Stimulated activated CD4-positive, alpha-beta T cell treated with anti-CD3 and anti-CD28 coated beads, Interleukin-12 subunit alpha, Interleukin-12 subunit beta, amount 100 ng/mL, for 48 hours (primary cell): ENCODE results near the gene REXO1.
"Not testable (repeated sequence)": the region's sequence is repeated elsewhere in the genome, so short reads cannot be mapped to it uniquely, and the experiment has no call there.

Source experiments
- DNase-seq, 3 donors: peaks; one replicate each; pipeline ENCODE4 v3.0.0-alpha.2; 2020; ENCODE audit warnings: low read depth in 2 of 3, low spot score in 1 of 3

The REXO1 gene

GRCh38 chr19:1877280-1877660 is 29.0 kb upstream of the REXO1 start:
- DNase-seq, result not testable (repeated sequence)

- DNase-seq, result not testable (repeated sequence)
Measured at GRCh38 chr19:1876496-1877279, 28.4 kb upstream of the REXO1 start.

GRCh38 chr19:1875646-1876495 is 27.6 kb upstream of the REXO1 start:
- peak; percentile 76 to 88 (median 79) for DNase-seq

GRCh38 chr19:1875265-1875645 is 27.0 kb upstream of the REXO1 start:
- DNase-seq, result not testable (repeated sequence)

- no peak for DNase-seq
Measured at GRCh38 chr19:1874554-1875185, 26.4 kb upstream of the REXO1 start.

GRCh38 chr19:1873524-1874473 is 25.5 kb upstream of the REXO1 start:
- no peak for DNase-seq

GRCh38 chr19:1872807-1873523 is 24.7 kb upstream of the REXO1 start:
- DNase-seq, result no peak

GRCh38 chr19:1871630-1872029 is 23.3 kb upstream of the REXO1 start:
- no peak for DNase-seq

- DNase-seq, result no peak
Measured at GRCh38 chr19:1871140-1871597, 22.9 kb upstream of the REXO1 start.

- DNase-seq, result no peak
Measured at GRCh38 chr19:1868971-1869370, 20.7 kb upstream of the REXO1 start.

GRCh38 chr19:1867349-1867724 is 19.1 kb upstream of the REXO1 start:
- DNase-seq, result no peak

GRCh38 chr19:1866693-1867348 is 18.5 kb upstream of the REXO1 start:
- DNase-seq, result no peak

- DNase-seq, result no peak
Measured at GRCh38 chr19:1865172-1866010, 17.1 kb upstream of the REXO1 start.

- no peak for DNase-seq
Measured at GRCh38 chr19:1864480-1865171, 16.3 kb upstream of the REXO1 start.

- peak; percentile 87 to 94 (median 88) for DNase-seq
Measured at GRCh38 chr19:1863638-1864479, 15.6 kb upstream of the REXO1 start.

GRCh38 chr19:1863328-1863637 is 15.0 kb upstream of the REXO1 start, which contains the start of gene KLF16:
Gene KLF16 (minus strand): TSS chr19:1863579. CDS start chr19:1863497, 82 bp downstream.
- no peak for DNase-seq
